ENCODE data around the gene SPHK1.

Gene SPHK1

GRCh38 chr17:76363107-76363842 lies 21.1 kb upstream of the SPHK1 start:
- H3K9me3 ChIP-seq (ENCODE audit: control insufficient read depth, insufficient read depth, low read length), result no peaks in the 10 kb centered on the region
- no peak overlapping the region for H3K4me3 ChIP-seq (ENCODE audit: low read length)
- no peak overlapping the region for H3K27ac ChIP-seq (ENCODE audit: low read length)
- H3K27me3 ChIP-seq (ENCODE audit: control insufficient read depth, insufficient read depth, low read length), result no peaks in the 10 kb centered on the region
- DNase-seq (ENCODE audit: low read depth, low spot score), result no peak
- no CpG with 5 or more reads among the region's 11 CpGs for WGBS (ENCODE audit: insufficient coverage, insufficient read length)
- no peaks in the 10 kb centered on the region for H3K4me1 ChIP-seq (ENCODE audit: control insufficient read depth, insufficient read depth, low read length)
- no peaks in the 10 kb centered on the region for H3K36me3 ChIP-seq (ENCODE audit: control insufficient read depth, insufficient read depth, low read length)

- H3K36me3 ChIP-seq (ENCODE audit: control insufficient read depth, insufficient read depth, low read length), result no peaks in the 10 kb centered on the region
- no peaks in the 10 kb centered on the region for H3K4me1 ChIP-seq (ENCODE audit: control insufficient read depth, insufficient read depth, low read length)
- H3K9me3 ChIP-seq (ENCODE audit: control insufficient read depth, insufficient read depth, low read length), result no peaks in the 10 kb centered on the region
- no peak overlapping the region for H3K4me3 ChIP-seq (ENCODE audit: low read length)
- WGBS (ENCODE audit: insufficient coverage, insufficient read length), result no CpG with 5 or more reads among the region's 12 CpGs
- no peak for DNase-seq (ENCODE audit: low read depth, low spot score)
- H3K27me3 ChIP-seq (ENCODE audit: control insufficient read depth, insufficient read depth, low read length), result no peaks in the 10 kb centered on the region
- H3K27ac ChIP-seq (ENCODE audit: low read length), result no peak overlapping the region
Measured at GRCh38 chr17:76365256-76365903, 19.0 kb upstream of the SPHK1 start.

- Histone ChIP-seq H3K4me1 (ENCODE audit: control insufficient read depth, insufficient read depth, low read length) (no peaks in the 10 kb centered on the region), H3K36me3 (ENCODE audit: control insufficient read depth, insufficient read depth, low read length) (no peaks in the 10 kb centered on the region), H3K4me3 (ENCODE audit: low read length) (no peak overlapping the region), H3K9me3 (ENCODE audit: control insufficient read depth, insufficient read depth, low read length) (no peaks in the 10 kb centered on the region), H3K27ac (ENCODE audit: low read length) (no peak overlapping the region), H3K27me3 (ENCODE audit: control insufficient read depth, insufficient read depth, low read length) (no peaks in the 10 kb centered on the region)
- DNase-seq (ENCODE audit: low read depth, low spot score), result no peak
- WGBS (ENCODE audit: insufficient coverage, insufficient read length), result no CpG with 5 or more reads among the region's 3 CpGs
Measured at GRCh38 chr17:76366247-76366646, 18.2 kb upstream of the SPHK1 start.

GRCh38 chr17:76367642-76368041 lies 16.8 kb upstream of the SPHK1 start:
- Histone ChIP-seq H3K27me3 (ENCODE audit: control insufficient read depth, insufficient read depth, low read length) (no peaks in the 10 kb centered on the region), H3K4me3 (ENCODE audit: low read length) (no peak overlapping the region), H3K27ac (ENCODE audit: low read length) (no peak overlapping the region), H3K36me3 (ENCODE audit: control insufficient read depth, insufficient read depth, low read length) (no peaks in the 10 kb centered on the region), H3K4me1 (ENCODE audit: control insufficient read depth, insufficient read depth, low read length) (no peaks in the 10 kb centered on the region), H3K9me3 (ENCODE audit: control insufficient read depth, insufficient read depth, low read length) (no peaks in the 10 kb centered on the region)
- no CpG with 5 or more reads among the region's 6 CpGs for WGBS (ENCODE audit: insufficient coverage, insufficient read length)
- DNase-seq (ENCODE audit: low read depth, low spot score), result no peak

GRCh38 chr17:76368545-76368944 lies 15.9 kb upstream of the SPHK1 start:
- Histone ChIP-seq H3K36me3 (ENCODE audit: control insufficient read depth, insufficient read depth, low read length) (no peaks in the 10 kb centered on the region), H3K9me3 (ENCODE audit: control insufficient read depth, insufficient read depth, low read length) (no peaks in the 10 kb centered on the region), H3K4me1 (ENCODE audit: control insufficient read depth, insufficient read depth, low read length) (no peaks in the 10 kb centered on the region), H3K4me3 (ENCODE audit: low read length) (no peak overlapping the region), H3K27ac (ENCODE audit: low read length) (no peak overlapping the region), H3K27me3 (ENCODE audit: control insufficient read depth, insufficient read depth, low read length) (no peaks in the 10 kb centered on the region)
- DNase-seq (ENCODE audit: low read depth, low spot score), result no peak
- WGBS (ENCODE audit: insufficient coverage, insufficient read length), result no CpG with 5 or more reads among the region's 11 CpGs

- no peaks in the 10 kb centered on the region for H3K9me3 ChIP-seq (ENCODE audit: control insufficient read depth, insufficient read depth, low read length)
- H3K4me1 ChIP-seq (ENCODE audit: control insufficient read depth, insufficient read depth, low read length), result no peaks in the 10 kb centered on the region
- H3K36me3 ChIP-seq (ENCODE audit: control insufficient read depth, insufficient read depth, low read length), result no peaks in the 10 kb centered on the region
- no peaks in the 10 kb centered on the region for H3K27me3 ChIP-seq (ENCODE audit: control insufficient read depth, insufficient read depth, low read length)
- H3K27ac ChIP-seq (ENCODE audit: low read length), result no peak overlapping the region
- H3K4me3 ChIP-seq (ENCODE audit: low read length), result no peak overlapping the region
- DNase-seq (ENCODE audit: low read depth, low spot score), result no peak
- no CpG with 5 or more reads among the region's 10 CpGs for WGBS (ENCODE audit: insufficient coverage, insufficient read length)
Measured at GRCh38 chr17:76369379-76369778, 15.0 kb upstream of the SPHK1 start.

- H3K4me1 ChIP-seq (ENCODE audit: control insufficient read depth, insufficient read depth, low read length), result no peaks in the 10 kb centered on the region
- WGBS (ENCODE audit: insufficient coverage, insufficient read length), result no CpG with 5 or more reads among the region's 7 CpGs
- no peak overlapping the region for H3K4me3 ChIP-seq (ENCODE audit: low read length)
- H3K27me3 ChIP-seq (ENCODE audit: control insufficient read depth, insufficient read depth, low read length), result no peaks in the 10 kb centered on the region
- DNase-seq (ENCODE audit: low read depth, low spot score), result no peak
- no peaks in the 10 kb centered on the region for H3K36me3 ChIP-seq (ENCODE audit: control insufficient read depth, insufficient read depth, low read length)
- H3K9me3 ChIP-seq (ENCODE audit: control insufficient read depth, insufficient read depth, low read length), result no peaks in the 10 kb centered on the region
- no peak overlapping the region for H3K27ac ChIP-seq (ENCODE audit: low read length)
Measured at GRCh38 chr17:76369804-76370203, 14.6 kb upstream of the SPHK1 start.

- no peaks in the 10 kb centered on the region for H3K9me3 ChIP-seq (ENCODE audit: control insufficient read depth, insufficient read depth, low read length)
- H3K4me3 ChIP-seq (ENCODE audit: low read length), result no peak overlapping the region
- no peaks in the 10 kb centered on the region for H3K36me3 ChIP-seq (ENCODE audit: control insufficient read depth, insufficient read depth, low read length)
- no peak overlapping the region for H3K27ac ChIP-seq (ENCODE audit: low read length)
- no CpG with 5 or more reads among the region's 11 CpGs for WGBS (ENCODE audit: insufficient coverage, insufficient read length)
- H3K4me1 ChIP-seq (ENCODE audit: control insufficient read depth, insufficient read depth, low read length), result no peaks in the 10 kb centered on the region
- H3K27me3 ChIP-seq (ENCODE audit: control insufficient read depth, insufficient read depth, low read length), result no peaks in the 10 kb centered on the region
- DNase-seq (ENCODE audit: low read depth, low spot score), result no peak
Measured at GRCh38 chr17:76370261-76370993, 14.0 kb upstream of the SPHK1 start.

GRCh38 chr17:76371656-76372628 lies 12.5 kb upstream of the SPHK1 start:
- no peak for DNase-seq (ENCODE audit: low read depth, low spot score)
- H3K4me3 ChIP-seq (ENCODE audit: low read length), result no peak overlapping the region
- no CpG with 5 or more reads among the region's 16 CpGs for WGBS (ENCODE audit: insufficient coverage, insufficient read length)
- H3K9me3 ChIP-seq (ENCODE audit: control insufficient read depth, insufficient read depth, low read length), result no peaks in the 10 kb centered on the region
- no peaks in the 10 kb centered on the region for H3K4me1 ChIP-seq (ENCODE audit: control insufficient read depth, insufficient read depth, low read length)
- no peaks in the 10 kb centered on the region for H3K27me3 ChIP-seq (ENCODE audit: control insufficient read depth, insufficient read depth, low read length)
- H3K27ac ChIP-seq (ENCODE audit: low read length), result no peak overlapping the region
- no peaks in the 10 kb centered on the region for H3K36me3 ChIP-seq (ENCODE audit: control insufficient read depth, insufficient read depth, low read length)

All from iPS DF 6.9 (cell line).